ENCODE results near the gene WAS. TPM values are rescaled to one million over a fixed set of nuclear protein-coding genes. Genes with fewer than 3 reads are reported as not detected.
A peak's percentile ranks its signal among the peaks of the same experiment; 100 is the strongest.
"Not testable (repeated sequence)": the region's sequence is repeated elsewhere in the genome, so short reads cannot be mapped to it uniquely, and the experiment has no call there.

The WAS gene
- total RNA-seq, 2 donors from 2014 or later, result 88.9 to 93.0 TPM

DNA sequence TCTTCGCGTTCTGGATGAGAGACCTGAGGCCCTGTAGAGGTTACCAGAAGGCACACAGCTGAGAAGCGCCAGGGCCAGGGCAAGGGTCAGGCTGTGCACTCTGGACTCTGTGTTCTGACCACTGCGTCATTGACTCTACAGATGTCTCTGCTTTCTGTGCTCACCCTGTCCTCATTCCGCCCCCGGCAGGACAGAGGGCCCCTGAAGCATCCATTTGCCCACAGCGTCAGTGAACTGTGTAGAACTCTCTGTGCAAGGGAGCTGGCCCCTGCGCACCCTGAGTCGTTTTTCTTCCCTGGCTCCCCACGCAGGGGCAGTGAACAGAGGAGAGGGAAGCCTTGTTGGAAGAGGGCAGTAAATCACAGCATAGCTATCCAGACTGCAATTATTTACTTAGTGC, 6.1 kb upstream of the WAS start:
- Mint-ChIP-seq H3K27ac (peak overlapping the region; percentile 90 to 96), H3K9me3 (no peaks in the 10 kb centered on the region), H3K36me3 (peaks cover 8 to 20% of the 10 kb centered on the region in 2 donors)
- DNase-seq (ENCODE audit: low spot score in 2 of 2), result no peak
- ATAC-seq, result no peak

DNA sequence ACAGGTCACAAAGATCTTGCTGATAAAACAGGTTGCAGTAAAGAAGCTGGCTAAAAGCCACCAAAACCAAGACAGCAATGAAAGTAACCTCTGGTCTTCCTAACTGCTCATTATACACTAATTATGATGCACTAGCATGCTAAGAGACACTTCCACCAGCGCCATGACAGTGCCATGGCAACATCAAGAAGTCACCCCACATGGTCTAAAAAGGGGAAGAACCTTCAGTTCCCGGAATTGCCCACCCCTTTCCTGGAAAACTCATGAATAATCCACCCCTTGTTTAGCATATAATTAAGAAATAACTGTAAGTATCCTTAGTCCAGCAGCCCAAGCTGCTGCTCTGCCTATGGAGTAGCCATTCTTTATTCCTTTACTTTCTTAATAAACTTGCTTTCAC, 3.1 kb upstream of the WAS start:
- ATAC-seq, H3K9me3 Mint-ChIP-seq: not testable (repeated sequence)
- H3K27ac Mint-ChIP-seq, result peak overlapping the region; percentile 68 to 86
- peaks cover 27 to 39% of the 10 kb centered on the region in 2 donors for H3K36me3 Mint-ChIP-seq
- DNase-seq (ENCODE audit: low spot score in 2 of 2), result peak in 1 of 2 donors; percentile 15

GRCh38 chrX:48680925-48681324, 2.7 kb upstream of the WAS start:
- peaks cover 32 to 39% of the 10 kb centered on the region in 2 donors for H3K36me3 Mint-ChIP-seq
- H3K27ac Mint-ChIP-seq, result peak overlapping the region; percentile 68 to 86
- H3K9me3 Mint-ChIP-seq; DNase-seq (ENCODE audit: low spot score in 2 of 2); ATAC-seq: not testable (repeated sequence)

DNA sequence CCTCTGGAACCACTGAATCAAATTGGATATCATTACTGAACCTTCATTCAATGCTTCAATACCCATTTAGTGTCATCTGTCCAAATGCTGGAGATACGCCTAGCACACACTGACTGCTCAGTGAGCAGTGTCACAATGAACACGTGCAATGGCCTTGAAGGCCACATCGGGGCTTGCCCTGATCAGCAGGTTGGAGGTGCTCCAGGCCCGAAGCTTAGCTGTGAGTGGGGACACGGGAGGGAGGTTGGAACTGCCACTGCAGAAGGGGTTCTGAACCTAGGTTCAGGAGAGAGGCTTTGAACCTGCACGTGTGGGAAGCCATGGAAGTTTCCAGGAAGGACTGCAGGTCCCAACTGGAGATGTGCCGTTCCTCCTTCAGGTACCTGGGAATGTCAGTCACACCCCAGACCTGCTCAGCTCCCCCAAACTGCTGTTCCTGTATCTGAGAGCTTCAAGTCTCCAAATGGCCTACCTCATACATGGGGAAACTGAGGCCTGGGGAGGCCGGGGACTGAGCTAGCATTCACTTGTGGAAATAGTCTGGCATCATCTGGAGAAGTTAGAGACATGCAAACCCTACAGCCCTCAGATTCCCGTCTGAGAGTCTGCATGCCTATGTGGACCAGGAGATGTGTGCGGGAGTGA, 1.9 kb upstream of the WAS start:
- Mint-ChIP-seq H3K9me3 (no peaks in the 10 kb centered on the region), H3K36me3 (peaks cover 39 to 44% of the 10 kb centered on the region in 2 donors), H3K27ac (peak overlapping the region in 1 of 2 donors; percentile 97)
- no peak for ATAC-seq
- DNase-seq (ENCODE audit: low spot score in 2 of 2), result no peak

GRCh38 chrX:48682795-48683194, 804 bp upstream of the WAS start:
- Mint-ChIP-seq H3K27ac (peak overlapping the region; percentile 77 to 97), H3K36me3 (peaks cover 34 to 40% of the 10 kb centered on the region in 2 donors)
- ATAC-seq; DNase-seq (ENCODE audit: low spot score in 2 of 2); H3K9me3 Mint-ChIP-seq: not testable (repeated sequence)

- H3K36me3 Mint-ChIP-seq, result peaks cover 34 to 37% of the 10 kb centered on the region in 2 donors
- no peak for DNase-seq (ENCODE audit: low spot score in 2 of 2)
- peak overlapping the region; percentile 97 for H3K27ac Mint-ChIP-seq
- H3K9me3 Mint-ChIP-seq, result no peaks in the 10 kb centered on the region
- no peak for ATAC-seq
Measured at GRCh38 chrX:48684134-48684533, 535 bp downstream of the WAS start.

DNA sequence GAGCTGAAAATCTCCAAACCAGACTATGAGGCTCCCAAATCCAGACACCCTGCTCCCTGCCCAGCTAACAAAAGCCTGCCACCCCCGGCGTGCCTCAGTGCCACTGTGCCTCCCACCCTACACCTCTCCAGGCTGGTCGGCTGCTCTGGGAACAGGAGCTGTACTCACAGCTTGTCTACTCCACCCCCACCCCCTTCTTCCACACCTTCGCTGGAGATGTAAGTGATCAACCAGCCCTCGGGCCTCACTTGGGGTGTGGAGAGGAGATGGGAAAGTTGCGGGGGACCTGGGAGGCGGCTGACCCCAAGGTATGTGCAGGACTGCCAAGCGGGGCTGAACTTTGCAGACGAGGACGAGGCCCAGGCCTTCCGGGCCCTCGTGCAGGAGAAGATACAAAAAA, 1.8 kb downstream of the WAS start:
- Mint-ChIP-seq H3K27ac (peak overlapping the region; percentile 97), H3K36me3 (peaks cover 34 to 37% of the 10 kb centered on the region in 2 donors), H3K9me3 (no peaks in the 10 kb centered on the region)
- no peak for DNase-seq (ENCODE audit: low spot score in 2 of 2)
- ATAC-seq, result no peak

- DNase-seq (ENCODE audit: low spot score in 2 of 2), result no peak
- Mint-ChIP-seq H3K36me3 (peaks cover 33 to 36% of the 10 kb centered on the region in 2 donors), H3K27ac (no peak overlapping the region)
Measured at GRCh38 chrX:48688531-48689150, 5.0 kb downstream of the WAS start.

GRCh38 chrX:48689208-48689920, 5.8 kb downstream of the WAS start:
- Mint-ChIP-seq H3K27ac (no peak overlapping the region), H3K36me3 (peaks cover 26 to 29% of the 10 kb centered on the region in 2 donors), H3K9me3 (no peaks in the 10 kb centered on the region)
- no peak for ATAC-seq
- DNase-seq (ENCODE audit: low spot score in 2 of 2), result no peak

More at GRCh38 chrX:48688531-48689150, 5.0 kb downstream of the WAS start:
- H3K9me3 Mint-ChIP-seq, result no peaks in the 10 kb centered on the region
- no peak for ATAC-seq

DNA sequence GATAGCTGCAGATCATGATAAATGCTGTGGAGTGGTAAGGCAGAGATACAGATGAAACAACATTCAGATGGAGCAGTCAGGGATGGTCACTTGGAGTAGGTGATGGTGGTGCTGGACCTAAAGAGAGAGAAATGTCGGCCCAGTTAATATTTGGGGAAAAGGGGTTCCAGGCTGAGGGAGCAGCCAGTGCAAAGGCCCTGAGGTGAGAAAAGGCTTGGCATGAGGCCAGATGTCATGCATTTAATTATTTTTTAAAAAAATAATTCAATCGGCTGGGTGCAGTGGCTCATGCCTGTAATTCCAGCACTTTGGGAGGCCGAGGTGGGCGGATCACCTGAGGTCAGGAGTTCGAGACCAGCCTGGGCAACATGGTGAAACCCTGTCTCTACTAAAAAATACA, 8.1 kb downstream of the WAS start:
- H3K9me3 Mint-ChIP-seq; DNase-seq (ENCODE audit: low spot score in 2 of 2); ATAC-seq; H3K27ac Mint-ChIP-seq: not testable (repeated sequence)
- H3K36me3 Mint-ChIP-seq, result peaks cover 7 to 14% of the 10 kb centered on the region in 2 donors

GRCh38 chrX:48694776-48695533, 11.4 kb downstream of the WAS start:
- no peak for ATAC-seq
- peaks cover 23 to 25% of the 10 kb centered on the region in 2 donors for H3K36me3 Mint-ChIP-seq
- no peaks in the 10 kb centered on the region for H3K9me3 Mint-ChIP-seq
- H3K27ac Mint-ChIP-seq, result peak overlapping the region in 1 of 2 donors; percentile 96
- DNase-seq (ENCODE audit: low spot score in 2 of 2), result no peak

GRCh38 chrX:48695534-48695896, 11.9 kb downstream of the WAS start:
- no peaks in the 10 kb centered on the region for H3K9me3 Mint-ChIP-seq
- H3K36me3 Mint-ChIP-seq, result peaks cover 23 to 25% of the 10 kb centered on the region in 2 donors
- peak in 1 of 2 donors; percentile 47 for ATAC-seq
- DNase-seq (ENCODE audit: low spot score in 2 of 2), result peak in 1 of 2 donors; percentile 61
- peak overlapping the region; percentile 91 to 96 for H3K27ac Mint-ChIP-seq

DNA sequence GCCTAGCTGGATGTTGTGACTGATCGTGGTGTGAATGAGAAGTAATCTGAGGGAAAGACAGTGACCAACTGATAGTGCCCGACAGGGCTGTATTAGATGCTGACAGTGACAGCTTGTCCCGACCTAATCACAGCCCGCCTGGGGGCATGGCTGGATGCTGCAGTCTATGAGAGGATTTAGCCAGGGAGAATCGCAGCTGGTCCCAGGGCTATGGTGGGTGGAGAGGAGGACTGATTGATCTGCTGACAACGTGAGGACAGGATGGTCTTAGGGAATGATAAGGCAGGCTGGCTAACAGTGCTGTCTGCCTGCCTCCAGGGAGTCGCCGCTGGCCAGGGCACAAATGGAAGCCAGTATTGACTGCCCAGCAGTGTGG, 12.3 kb downstream of the WAS start:
- DNase-seq (ENCODE audit: low spot score in 2 of 2) (no peak), ATAC-seq (no peak)
- Mint-ChIP-seq H3K9me3 (no peaks in the 10 kb centered on the region), H3K36me3 (peaks cover 23 to 25% of the 10 kb centered on the region in 2 donors), H3K27ac (peak overlapping the region; percentile 91 to 96)

DNA sequence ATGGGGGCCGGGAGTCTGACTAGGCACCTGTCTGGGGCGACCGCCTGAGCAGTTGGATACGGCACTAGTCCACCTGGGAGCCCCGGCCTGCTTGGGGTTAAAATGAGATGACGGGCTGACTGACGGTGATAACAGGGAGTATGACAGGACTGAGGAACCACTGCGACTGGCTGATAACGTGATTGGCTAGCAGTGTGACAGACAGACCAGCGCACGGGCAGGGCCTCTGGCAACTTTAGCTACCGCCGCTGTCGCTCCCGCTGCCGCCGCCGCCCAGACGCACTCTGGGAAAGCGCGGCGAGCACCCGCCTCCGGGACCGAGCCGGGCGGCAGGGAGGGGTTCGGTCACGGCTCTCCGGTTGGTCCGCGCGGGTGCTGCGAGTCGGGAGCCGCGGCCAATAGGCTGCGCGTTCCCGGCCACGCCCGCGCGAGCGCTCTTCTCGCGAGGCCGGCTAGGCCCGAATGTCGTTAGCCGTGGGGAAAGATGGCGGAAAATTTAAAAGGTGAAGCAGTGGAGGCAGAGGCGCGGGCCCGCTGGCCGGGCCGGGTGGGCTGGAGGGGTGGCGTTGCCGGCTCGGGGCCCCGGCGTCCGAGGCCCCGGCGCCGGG, 12.8 kb downstream of the WAS start, which contains the start of gene SUV39H1:
TSS of gene SUV39H1 (plus strand) at position 434 of the 608 bp plus-strand sequence. CDS start at position 485, 51 bp downstream.
- Mint-ChIP-seq H3K36me3 (peaks cover 23 to 25% of the 10 kb centered on the region in 2 donors), H3K9me3 (no peaks in the 10 kb centered on the region), H3K27ac (peak within 1 kb of the TSS; percentile 96 to 98)
- ATAC-seq (peak; percentile 88 to 95), DNase-seq (ENCODE audit: low spot score in 2 of 2) (peak; percentile 83 to 91)

DNA sequence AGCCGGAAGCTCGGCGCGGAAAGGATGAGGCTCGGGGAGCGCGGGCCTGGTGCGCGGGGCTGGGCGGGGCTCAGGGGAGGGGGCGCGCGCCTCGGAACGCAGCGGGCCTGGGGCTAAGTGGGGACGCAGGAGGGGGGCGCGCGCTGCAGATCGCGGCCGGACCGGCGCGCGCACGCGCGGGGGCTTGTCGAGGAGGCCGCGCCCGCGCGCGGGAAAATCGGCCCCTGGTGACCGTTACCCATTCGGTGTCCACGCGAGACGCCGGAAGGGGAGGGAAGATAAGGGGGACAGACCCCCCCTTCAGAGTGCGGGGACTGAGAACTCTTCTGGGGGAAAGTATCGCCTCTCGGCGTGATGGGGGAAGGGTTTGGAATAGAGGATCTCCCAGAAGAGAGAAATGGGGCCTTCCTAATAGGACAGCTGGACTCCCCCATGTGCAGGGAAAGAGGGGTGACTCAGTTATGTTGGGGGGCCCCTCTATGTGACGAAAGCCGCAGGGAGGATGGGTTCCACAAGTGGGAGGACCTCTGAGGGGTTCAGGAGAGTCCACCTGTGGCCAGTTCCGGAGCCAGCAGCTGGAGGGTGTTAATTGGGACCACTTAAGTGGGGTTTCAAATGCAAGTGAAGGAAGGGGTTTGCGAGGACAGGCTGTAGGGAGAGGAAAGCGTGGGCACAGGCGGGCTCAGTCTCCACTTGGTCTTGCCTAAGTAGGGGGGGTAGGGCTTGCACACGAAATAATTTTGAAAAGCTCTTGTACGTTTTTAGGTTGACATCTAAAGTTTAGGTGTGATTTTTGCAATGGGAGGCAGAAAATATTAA, 13.5 kb downstream of the WAS start:
- ATAC-seq (peak; percentile 9 to 33), DNase-seq (ENCODE audit: low spot score in 2 of 2) (peak; percentile 40 to 64)
- Mint-ChIP-seq H3K27ac (peak overlapping the region; percentile 96 to 98), H3K36me3 (peaks cover 23 to 25% of the 10 kb centered on the region in 2 donors), H3K9me3 (no peaks in the 10 kb centered on the region)

Data from activated naive CD4-positive, alpha-beta T cell treated with anti-CD3 and anti-CD28 coated beads, Interleukin-2, amount 50 U/mL, for 72 hours (primary cell).